K562 (cell line): ENCODE measurements around the gene CACNG3. TPM values are rescaled to one million over a fixed set of nuclear protein-coding genes. Genes with fewer than 3 reads are reported as not detected.

Experiments
- ATAC-seq: fragments of 200-7000 bp; cut with Tn5 transposase; 3 replicates; pipeline ENCODE4 v1.9.1; 2020; ENCODE audit warnings: moderate library complexity
- BruUV-seq: library from RNA; stranded (reverse); fragments of 400-500 nt; replicated peaks from 2 replicates; lab custom pipeline; 2021; lab: Mats Ljungman, UMichigan
- CTCF ChIA-PET: fragments of 300-600 bp; formaldehyde crosslinking; extraction: SDS; loops from one replicate; lab custom pipeline; 2021; ENCODE audit warnings: low intra/inter-chr PET ratio; lab: Yijun Ruan, JAX
- POLR2A ChIA-PET: fragments of 300-600, 350-650 bp; sonication (Branson Sonifier 250); formaldehyde crosslinking; extraction: SDS; loops from one replicate; lab custom pipeline; 2021; ENCODE audit warnings: antibody characterized with exemption, inconsistent platforms; lab: Yijun Ruan, JAX
- DNase-seq, 4 experiments: peaks; one replicate each; pipeline versions ENCODE4 v3.0.0 to v3.0.0-alpha.2; 2011 to 2018; ENCODE audit warnings: low spot score in 3 of 4, mixed read lengths in 3 of 4; ENCODE audit errors: extremely low read depth in 1 of 4
- FAIRE-seq: peaks from 2 replicates; lab custom pipeline; 2011; peaks lifted over from hg19 to GRCh38; lab: Jason Lieb, UNC
- H2AFZ ChIP-seq: 2 replicates; pipeline ENCODE4 v1.6.0; 2011; ENCODE audit warnings: low read depth, low read length, control low read depth, inconsistent platforms
- H3K27ac ChIP-seq: fragments of 200-600 bp; 3 replicates; pipeline ENCODE4 v1.8.0; 2011; ENCODE audit warnings: low read depth, mild to moderate bottlenecking, control low read depth, inconsistent platforms, low read length, moderate library complexity, mixed read lengths; ENCODE audit errors: extremely low read depth
- H3K27me3 ChIP-seq, 2 experiments: fragments of 300-600 bp in 1 of 2; 2 replicates in 1 of 2; 3 replicates in 1 of 2; pipeline versions ENCODE4 v1.6.0 to v1.8.0; 2011; ENCODE audit warnings: inconsistent platforms in 2 of 2, low read length in 2 of 2, mild to moderate bottlenecking in 1 of 2, mixed read lengths in 1 of 2, moderate library complexity in 1 of 2; ENCODE audit not compliant: control insufficient read depth in 2 of 2, insufficient read depth in 2 of 2
- H3K36me3 ChIP-seq: fragments of 300-600 bp; 3 replicates; pipeline ENCODE4 v1.8.0; 2011; ENCODE audit warnings: mild to moderate bottlenecking, low read length, inconsistent platforms; ENCODE audit not compliant: control insufficient read depth, insufficient read depth
- H3K4me1 ChIP-seq, 2 experiments: fragments of 200-600 bp in 1 of 2; replicated peaks in 1 of 2; 2 replicates in 1 of 2; 3 replicates in 1 of 2; pipeline versions ENCODE4 v1.5.1 to v1.8.0; 2011; ENCODE audit warnings: inconsistent platforms in 2 of 2, low read length in 2 of 2, mild to moderate bottlenecking in 1 of 2, mixed read lengths in 1 of 2, moderate library complexity in 1 of 2; ENCODE audit not compliant: control insufficient read depth in 2 of 2, insufficient read depth in 2 of 2
- H3K4me2 ChIP-seq: 2 replicates; pipeline ENCODE4 v1.6.1; 2011; ENCODE audit warnings: low read length, control low read depth, inconsistent platforms, mixed read lengths; ENCODE audit not compliant: insufficient read depth
- H3K4me3 ChIP-seq: fragments of 200-600 bp; sonication (generic), shearing (Covaris generic); 2 replicates; pipeline ENCODE4 v1.5.1; 2016; ENCODE audit warnings: control low read depth, inconsistent platforms
- H3K79me2 ChIP-seq: fragments of 200-600 bp; 3 replicates; pipeline ENCODE4 v1.8.0; 2011; ENCODE audit warnings: low read length, inconsistent platforms; ENCODE audit not compliant: control insufficient read depth, insufficient read depth
- H3K9ac ChIP-seq, 2 experiments: 2 replicates each; pipeline versions ENCODE4 v1.6.0 to v1.6.1; 2011; ENCODE audit warnings: low read depth in 2 of 2, low read length in 2 of 2, control low read depth in 1 of 2, inconsistent platforms in 1 of 2, mild to moderate bottlenecking in 1 of 2, mixed read lengths in 1 of 2; ENCODE audit not compliant: insufficient read depth in 1 of 2
- H3K9me1 ChIP-seq: one replicate; pipeline ENCODE4 v1.6.0; 2011; ENCODE audit warnings: inconsistent platforms, mild to moderate bottlenecking, low read length, moderate library complexity; ENCODE audit not compliant: control insufficient read depth, insufficient read depth
- H3K9me3 ChIP-seq: replicated peaks from 2 replicates; pipeline ENCODE4 v1.5.1; 2011; ENCODE audit warnings: low read depth, low read length, inconsistent platforms; ENCODE audit not compliant: control insufficient read depth, insufficient read depth
- H4K20me1 ChIP-seq: replicated peaks from 2 replicates; pipeline ENCODE4 v1.6.1; 2011; ENCODE audit warnings: low read length, inconsistent platforms, mixed read lengths; ENCODE audit not compliant: control insufficient read depth, insufficient read depth
- CTCF ChIP-seq, 3 experiments: IDR thresholded peaks in 2 of 3; conservative IDR thresholded peaks in 1 of 3; 2 replicates each; pipeline ENCODE4 v1.5.1; 2011 to 2012; ENCODE audit warnings: low read length in 3 of 3, mild to moderate bottlenecking in 3 of 3, control low read depth in 2 of 3, improper control_type of control experiment in 1 of 3, inconsistent platforms in 1 of 3, low read depth in 1 of 3, mixed read lengths in 1 of 3, moderate library complexity in 1 of 3; ENCODE audit not compliant: insufficient read depth in 2 of 3
- RAD21 ChIP-seq, 2 experiments: fragments of 250-450 bp in 1 of 2; fragments of 450-650 bp in 1 of 2; sonication (Bioruptor Pico) in 1 of 2; formaldehyde crosslinking in 1 of 2; IDR thresholded peaks in 1 of 2; conservative IDR thresholded peaks in 1 of 2; 2 replicates each; pipeline versions ENCODE4 v1.4.0 to v1.8.0; 2020 to 2022; ENCODE audit warnings: mild to moderate bottlenecking in 2 of 2, moderate library complexity in 1 of 2
- ZSCAN32 ChIP-seq: fragments of 450-650 bp; formaldehyde crosslinking; IDR thresholded peaks from 2 replicates; pipeline ENCODE4 v1.4.0; 2020; ENCODE audit warnings: mild to moderate bottlenecking, moderate library complexity
- WGBS: fragments of 100-300 bp; shearing (Covaris generic); methylation state at CpG from one replicate; pipeline ENCODE4 v1.1.6; 2016; ENCODE audit warnings: low coverage, mixed read lengths; ENCODE audit not compliant: insufficient coverage; ENCODE audit errors: missing lambda C conversion rate; 5-methylcytosine and 5-hydroxymethylcytosine counted together
- in situ Hi-C: fragments of 300-500 bp; cut with MboI; formaldehyde crosslinking; loops from 4 replicates; pipeline ENCODE4 v1.15.0; 2018; ENCODE audit warnings: inconsistent platforms, mixed read lengths
- intact Hi-C: fragments of 100-400 bp; cut with micrococcal nuclease; formaldehyde crosslinking; loops from 2 replicates; pipeline ENCODE4 v1.14.2; 2022
- polyA plus RNA-seq, 8 experiments: library from polyadenylated mRNA; depleted of rRNA in 4 of 8; stranded (reverse) in 5 of 8; unstranded in 3 of 8; fragments of >200 nt; fragmentation: Nextera tagmentation in 2 of 8; fragmentation: Illumina TruSeq in 1 of 8; extraction: Ambion mirVana in 2 of 8; extraction: Trizol in 1 of 8; gene quantifications; 2 replicates each; pipeline versions ENCODE4 v1.2.1 to v1.2.3, GENCODE V29; 2011 to 2014; ENCODE audit warnings: inconsistent platforms in 1 of 8, missing spikeins in 1 of 8
- total RNA-seq, 7 experiments: library from RNA; depleted of rRNA in 6 of 7; stranded (reverse); fragments of >200 nt in 6 of 7; fragmentation: Illumina TruSeq in 2 of 7; extraction: Trizol in 2 of 7; gene quantifications; 2 replicates each; pipeline versions ENCODE4 v1.2.1 to v1.2.3, GENCODE V29; 2011 to 2021; ENCODE audit warnings: low replicate concordance in 1 of 7

CACNG3 gene
- total and polyA plus RNA-seq, 9 of the 15 experiments (the other 6 are each of a cell fraction or from before 2014, with no cell fraction given), result not detected

GRCh38 chr16:24337013-24337412 is 80.9 kb downstream of the CACNG3 start:
- DNase-seq, result no peak
- no peak overlapping the region for H3K4me2 ChIP-seq
- no peaks in the 10 kb centered on the region for H3K9me3 ChIP-seq
- H3K79me2 ChIP-seq, result no peaks in the 10 kb centered on the region
- H2AFZ ChIP-seq, result no peak overlapping the region
- 0% methylated on average over 4 of the region's 4 CpGs for WGBS
- ChIA-PET CTCF (no interaction called here), POLR2A (no interaction called here)
- no peaks in the 10 kb centered on the region for H3K9me1 ChIP-seq
- H3K9ac ChIP-seq, result no peak overlapping the region
- in situ Hi-C loops, result no loop called here
- no TSS peak for BruUV-seq
- no peak for FAIRE-seq
- H4K20me1 ChIP-seq, result no peaks in the 10 kb centered on the region
- H3K36me3 ChIP-seq, result no peaks in the 10 kb centered on the region
- H3K4me3 ChIP-seq, result no peak overlapping the region
- H3K27ac ChIP-seq, result no peak overlapping the region
- TF ChIP-seq CTCF (IDR thresholded peaks at IDR 0.05 in 2 of 3, conservative IDR thresholded peaks at IDR 0.05 in 1 of 3; ENCODE audit: insufficient read depth in 2 of 3, low read depth in 1 of 3, low read length in 3 of 3) (0 out of 6 replicates have a peak, but pooled peaks of 1 of the 3 experiments have one; percentile 15), RAD21 (CRISPR knock-in tag; conservative IDR thresholded peaks at IDR 0.05 in 1 of 2, IDR thresholded peaks at IDR 0.05 in 1 of 2) (peak in 1 of 2 experiments; percentile 19; a peak in 1 of 4 replicates), ZSCAN32 (CRISPR knock-in tag) (no peak)
- H3K27me3 ChIP-seq, result peaks cover 15 to 36% of the 10 kb centered on the region in 2 experiments; a peak in 2 of 5 replicates
- ATAC-seq, result no peak
- intact Hi-C loops, result loop anchor here (10.0 kb wide), 1 partner anchor 158 kb away; no protein-coding TSS in a partner anchor
- H3K4me1 ChIP-seq, result no peaks in the 10 kb centered on the region; a peak in 1 of 5 replicates
